Right lobe of liver (tissue), 6 donors: ENCODE data around the gene GHR. TPM values are rescaled to one million over a fixed set of nuclear protein-coding genes. Genes with fewer than 3 reads are reported as not detected.

Source experiments
- ATAC-seq, 4 donors: fragments of 200-7000 bp; cut with Tn5 transposase; one replicate each; pipeline ENCODE4 v1.9.1; 2020; ENCODE audit warnings: mild to moderate bottlenecking in 4 of 4, moderate library complexity in 4 of 4
- DNase-seq, 3 donors: peaks; one replicate each; pipeline ENCODE4 v3.0.0-alpha.2; 2020
- H3K27ac ChIP-seq, 3 donors: fragments of 200-600 bp; one replicate each; pipeline ENCODE4 v1.8.0; 2022
- H3K27me3 ChIP-seq, 2 donors: fragments of 200-600 bp; one replicate each; pipeline ENCODE4 v1.8.0; 2022
- H3K36me3 ChIP-seq, 4 donors: fragments of 200-600 bp; sonication (generic) in 1 of 4; one replicate each; pipeline versions ENCODE4 v1.5.1 to v1.8.0; 2017 to 2022; ENCODE audit warnings: control low read depth in 1 of 4
- H3K4me1 ChIP-seq, 4 donors: fragments of 200-600 bp; sonication (generic) in 1 of 4; one replicate each; pipeline versions ENCODE4 v1.5.1 to v1.8.0; 2017 to 2022; ENCODE audit warnings: control low read depth in 1 of 4
- H3K4me3 ChIP-seq, 3 donors: fragments of 200-600 bp; one replicate each; pipeline ENCODE4 v1.8.0; 2022
- H3K9me3 ChIP-seq, 4 donors: fragments of 200-600 bp; sonication (generic) in 1 of 4; one replicate each; pipeline versions ENCODE4 v1.5.1 to v1.8.0; 2017 to 2022; ENCODE audit warnings: control low read depth in 1 of 4
- CTCF ChIP-seq, 4 donors: fragments of 200-600 bp in 3 of 4; fragments of 450-650 bp in 1 of 4; IDR thresholded peaks; one replicate each; pipeline versions ENCODE4 v1.5.1 to v1.8.0; 2016 to 2022; ENCODE audit warnings: antibody characterized with exemption in 4 of 4, mild to moderate bottlenecking in 2 of 4
- POLR2A ChIP-seq: fragments of 450-650 bp; IDR thresholded peaks from one replicate; pipeline ENCODE4 v1.6.1; 2017; ENCODE audit warnings: antibody characterized with exemption, mild to moderate bottlenecking
- WGBS: methylation state at CpG from one replicate; pipeline ENCODE4 v1.1.6; 2018; ENCODE audit warnings: low coverage, low lambda C conversion rate; ENCODE audit not compliant: insufficient coverage; ENCODE audit errors: missing lambda C conversion rate; 5-methylcytosine and 5-hydroxymethylcytosine counted together
- intact Hi-C, 2 donors: fragments of 100-400 bp; cut with DNase I; formaldehyde crosslinking; loops; one replicate each; pipeline versions ENCODE4 v1.11.2 to v1.14.1; 2022
- total RNA-seq, 6 experiments: library from RNA; depleted of rRNA in 2 of 6; stranded (reverse); fragments of >200 nt in 2 of 6; fragmentation: NEBNext Ultra II Directional in 3 of 6; extraction: Animal tissue kit (Norgen Biotek cat#: 25700) in 3 of 6; gene quantifications; one replicate each; pipeline versions ENCODE4 v1.1.0 to v1.2.4, GENCODE V29; 2016 to 2023
- donor health status: DM: no; HTN: yes; CAD: no.
- donor health status: DM: no; HTN: no; CAD: no.
- donor health status: DM: no; HTN: no; CAD: no.
- donor health status: DM: no; HTN: yes; CAD: no.
- donor health status: DM: no; HTN: yes; CAD: no.

The GHR gene
- total RNA-seq, 6 experiments from 2014 or later, result 25.9 to 90.7 (median 71.9) TPM

GRCh38 chr5:42520957-42521356, 97.7 kb downstream of the GHR start:
- Histone ChIP-seq H3K9me3 (no peaks in the 10 kb centered on the region), H3K4me3 (no peak overlapping the region), H3K27me3 (no peaks in the 10 kb centered on the region), H3K27ac (no peak overlapping the region), H3K36me3 (no peaks in the 10 kb centered on the region), H3K4me1 (peaks cover 0 to 27% (median 0%) of the 10 kb centered on the region in 4 donors)
- ATAC-seq (no peak), DNase-seq (no peak)
- TF ChIP-seq POLR2A (no peak), CTCF (IDR thresholded peaks at IDR 0.05) (no peak)
- intact Hi-C loops, result no loop called here
- 72% methylated on average over 3 of the region's 4 CpGs for WGBS

GRCh38 chr5:42521406-42521805, 98.2 kb downstream of the GHR start:
- TF ChIP-seq POLR2A (no peak), CTCF (IDR thresholded peaks at IDR 0.05) (no peak)
- Histone ChIP-seq H3K27ac (no peak overlapping the region), H3K4me1 (peaks cover 0 to 22% (median 0%) of the 10 kb centered on the region in 4 donors), H3K27me3 (no peaks in the 10 kb centered on the region), H3K4me3 (no peak overlapping the region), H3K36me3 (no peaks in the 10 kb centered on the region), H3K9me3 (no peaks in the 10 kb centered on the region)
- ATAC-seq (no peak), DNase-seq (no peak)
- intact Hi-C loops, result no loop called here
- 67% methylated on average over 2 of the region's 2 CpGs for WGBS

- Histone ChIP-seq H3K27me3 (no peaks in the 10 kb centered on the region), H3K9me3 (no peaks in the 10 kb centered on the region), H3K4me1 (peaks cover 0 to 15% (median 0%) of the 10 kb centered on the region in 4 donors), H3K4me3 (no peak overlapping the region), H3K27ac (no peak overlapping the region), H3K36me3 (no peaks in the 10 kb centered on the region)
- TF ChIP-seq CTCF (IDR thresholded peaks at IDR 0.05) (no peak), POLR2A (no peak)
- intact Hi-C loops, result no loop called here
- DNase-seq (no peak), ATAC-seq (no peak)
- WGBS, result 33% methylated on average over 1 of the region's 1 CpG
Observed at GRCh38 chr5:42522783-42523182, 99.5 kb downstream of the GHR start.

GRCh38 chr5:42526179-42526578, 102.9 kb downstream of the GHR start:
- TF ChIP-seq POLR2A (no peak), CTCF (IDR thresholded peaks at IDR 0.05) (no peak)
- no peak for ATAC-seq

GRCh38 chr5:42531611-42532010, 108.4 kb downstream of the GHR start:
- no peak for TF ChIP-seq POLR2A
- Histone ChIP-seq H3K4me1 (peaks cover 0 to 4% (median 0%) of the 10 kb centered on the region in 4 donors), H3K27ac (no peak overlapping the region), H3K9me3 (no peaks in the 10 kb centered on the region), H3K27me3 (no peaks in the 10 kb centered on the region), H3K4me3 (no peak overlapping the region), H3K36me3 (no peaks in the 10 kb centered on the region)
- ATAC-seq (no peak), DNase-seq (no peak)
- intact Hi-C loops, result no loop called here
- WGBS, result 66% methylated on average over 2 of the region's 2 CpGs

More at GRCh38 chr5:42526179-42526578, 102.9 kb downstream of the GHR start:
- no peak overlapping the region for H3K27ac ChIP-seq
- H3K27me3 ChIP-seq, result no peaks in the 10 kb centered on the region
- H3K4me3 ChIP-seq, result no peak overlapping the region
- peaks cover 0 to 6% (median 0%) of the 10 kb centered on the region in 4 donors for H3K4me1 ChIP-seq
- 88% methylated on average over 1 of the region's 1 CpG for WGBS
- no peak for DNase-seq
- intact Hi-C loops, result no loop called here
- H3K9me3 ChIP-seq, result no peaks in the 10 kb centered on the region
- H3K36me3 ChIP-seq, result no peaks in the 10 kb centered on the region
